A673 (cell line): ENCODE measurements around the gene HCAR1.

Source experiments
- CTCF ChIP-seq: fragments of 300-800, 200-600 bp; sonication (generic); conservative IDR thresholded peaks from 2 replicates; pipeline ENCODE4 v1.5.1; 2017; ENCODE audit warnings: low read depth, mild to moderate bottlenecking, antibody characterized with exemption, low read length, moderate library complexity, mixed read lengths
- EZH2 ChIP-seq: fragments of 200-600 bp; sonication (generic); IDR thresholded peaks from 2 replicates; pipeline ENCODE4 v1.6.1; 2017; ENCODE audit warnings: borderline replicate concordance, low read depth, mild to moderate bottlenecking, mixed read lengths, antibody characterized with exemption, low read length; ENCODE audit not compliant: poor library complexity, severe bottlenecking

- no peak for TF ChIP-seq CTCF
- TF ChIP-seq EZH2 = no peak
These were observed 9.5 kb downstream of the HCAR1 start for GRCh38 chr12:122721057-122721545.
